OCI-LY7 (cell line): ENCODE data around the gene COL5A1. TPM values are rescaled to one million over a fixed set of nuclear protein-coding genes. Genes with fewer than 3 reads are reported as not detected.

Source experiments
- BruUV-seq: library from RNA; stranded (reverse); fragments of 400-500 nt; replicated peaks from 2 replicates; lab custom pipeline; 2021; lab: Mats Ljungman, UMichigan
- CTCF ChIA-PET: fragments of 300-600 bp; sonication (Branson Sonifier 250); formaldehyde crosslinking; loops from one replicate; lab custom pipeline; 2022; ENCODE audit warnings: antibody characterized with exemption; ENCODE audit not compliant: unreplicated experiment; lab: Charles Lee
- POLR2A ChIA-PET: fragments of 300-600 bp; sonication (Branson Sonifier 250); formaldehyde crosslinking; loops from one replicate; lab custom pipeline; 2022; ENCODE audit warnings: antibody characterized with exemption; lab: Charles Lee
- DNase-seq: peaks from one replicate; pipeline ENCODE4 v3.0.0-alpha.2; 2015; ENCODE audit warnings: low spot score
- H2AFZ ChIP-seq: fragments of 200-600 bp; sonication (generic), shearing (Covaris generic); 2 replicates; pipeline ENCODE4 v1.6.1; 2014; ENCODE audit warnings: mild to moderate bottlenecking, antibody characterized with exemption, low read length, moderate library complexity
- H3K27ac ChIP-seq: fragments of 200-600 bp; sonication (generic); 2 replicates; pipeline ENCODE4 v1.5.1; 2014; ENCODE audit warnings: mixed run types, low read depth, mild to moderate bottlenecking, moderate library complexity, low read length, inconsistent platforms; ENCODE audit not compliant: poor library complexity, severe bottlenecking
- H3K36me3 ChIP-seq: fragments of 200-600 bp; sonication (generic); 2 replicates; pipeline ENCODE4 v1.6.1; 2014; ENCODE audit warnings: mild to moderate bottlenecking, antibody characterized with exemption, low read length, moderate library complexity, mixed read lengths; ENCODE audit not compliant: insufficient read depth
- H3K4me1 ChIP-seq: fragments of 200-600 bp; sonication (generic); 2 replicates; pipeline ENCODE4 v1.5.1; 2014; ENCODE audit warnings: mild to moderate bottlenecking, low read length; ENCODE audit not compliant: insufficient read depth, poor library complexity, severe bottlenecking
- H3K4me2 ChIP-seq: fragments of 200-600 bp; sonication (generic); 2 replicates; pipeline ENCODE4 v1.6.1; 2014; ENCODE audit warnings: mild to moderate bottlenecking, low read length
- H3K4me3 ChIP-seq: fragments of 200-600 bp; sonication (generic); 2 replicates; pipeline ENCODE4 v1.5.1; 2014; ENCODE audit warnings: mild to moderate bottlenecking, low read depth, low read length; ENCODE audit not compliant: poor library complexity, severe bottlenecking
- H3K79me2 ChIP-seq: fragments of 200-600 bp; sonication (generic); 2 replicates; pipeline ENCODE4 v1.6.1; 2016; ENCODE audit warnings: low read depth, mild to moderate bottlenecking, low read length, moderate library complexity, mixed read lengths; ENCODE audit not compliant: insufficient read depth
- H3K9me2 ChIP-seq: fragments of 200-600 bp; sonication (generic); 2 replicates; pipeline ENCODE4 v1.6.1; 2016; ENCODE audit warnings: mild to moderate bottlenecking, low read length, mixed read lengths; ENCODE audit not compliant: insufficient read depth
- H3K9me3 ChIP-seq: fragments of 200-600 bp; sonication (generic); 2 replicates; pipeline ENCODE4 v1.6.1; 2014; ENCODE audit warnings: mild to moderate bottlenecking, mixed run types, low read length, mixed read lengths
- H4K20me1 ChIP-seq: fragments of 200-600 bp; sonication (generic); 2 replicates; pipeline ENCODE4 v1.6.1; 2014; ENCODE audit warnings: mild to moderate bottlenecking, antibody characterized with exemption, low read length, moderate library complexity, mixed read lengths; ENCODE audit not compliant: insufficient read depth
- EZH2phosphoT487 ChIP-seq: fragments of 200-600 bp; sonication (generic); IDR thresholded peaks from 2 replicates; pipeline ENCODE4 v1.6.1; 2018; ENCODE audit warnings: low read depth, borderline replicate concordance, mild to moderate bottlenecking, mixed run types, antibody characterized with exemption, low read length, moderate library complexity, mixed read lengths
- intact Hi-C: fragments of 100-400 bp; cut with micrococcal nuclease; formaldehyde crosslinking; loops from one replicate; pipeline ENCODE4 v1.10.0; 2022; ENCODE audit not compliant: unreplicated experiment
- total RNA-seq, 2 experiments: library from RNA; depleted of rRNA in 1 of 2; stranded (reverse); fragments of >200 nt in 1 of 2; shearing (Covaris generic) in 1 of 2; gene quantifications; 2 replicates each; pipeline ENCODE4 v1.2.3, GENCODE V29; 2014 to 2022
- TF ChIP-seq, protein P1 (sequence below): fragments of 200-600 bp; sonication (generic); conservative IDR thresholded peaks from 2 replicates; pipeline ENCODE4 v1.5.1; 2014; ENCODE audit warnings: mild to moderate bottlenecking, antibody characterized with exemption, low read length, moderate library complexity, mixed read lengths

COL5A1 gene
- total RNA-seq, 2 experiments from 2014 or later: 12.2 to 28.6 TPM

DNA sequence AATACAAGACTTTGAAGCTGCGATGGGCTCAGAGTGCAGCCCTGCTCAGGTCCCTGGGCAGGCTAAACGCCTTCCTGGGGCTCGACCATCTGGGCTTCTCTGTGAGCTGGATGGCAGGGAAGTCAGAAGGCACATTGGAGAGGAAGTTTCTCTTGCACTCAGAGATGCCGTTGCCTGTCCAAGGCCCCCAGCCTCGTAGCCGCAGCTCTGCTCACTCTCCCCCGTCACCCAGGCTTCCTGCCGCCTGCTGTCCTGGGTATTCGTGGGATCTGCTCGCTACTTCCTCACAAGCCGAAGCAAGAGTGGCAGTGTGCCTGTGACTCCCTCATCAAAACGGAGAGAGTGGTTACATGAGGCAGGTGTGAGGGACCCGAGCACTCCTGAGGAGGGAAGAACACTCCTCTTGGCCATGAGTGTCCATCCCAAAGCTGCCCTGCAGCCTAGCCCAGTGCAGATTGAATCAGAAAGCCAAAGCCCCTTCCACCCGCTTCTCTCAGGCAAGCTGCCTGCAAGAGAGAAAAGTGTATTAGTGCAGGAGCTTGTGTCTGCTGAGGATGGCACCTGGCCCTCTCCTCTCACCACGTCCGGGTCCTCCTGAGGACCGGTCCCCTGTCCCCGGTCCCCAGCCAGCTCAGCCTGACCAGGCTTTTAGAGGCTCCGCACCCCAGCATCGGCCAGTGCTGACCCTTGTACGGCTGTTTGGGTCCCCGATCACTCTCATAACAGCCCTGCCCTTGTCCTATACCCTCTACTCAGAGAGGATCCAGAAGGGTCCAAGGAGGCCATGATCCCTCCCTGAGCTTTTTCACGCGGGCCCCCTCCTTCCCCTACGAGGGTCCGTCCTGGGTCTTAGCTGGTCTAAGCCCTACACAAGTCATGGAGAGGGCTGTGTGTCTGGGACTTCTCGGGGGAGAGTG is 246.3 kb downstream of the COL5A1 start:
- CTCF ChIA-PET: interaction anchor here (0.5 kb wide), 1 partner anchor 9 kb away, joined by 3 read pairs; no protein-coding TSS in a partner anchor
- Histone ChIP-seq H3K27ac (no peak overlapping the region), H4K20me1 (no peaks in the 10 kb centered on the region), H3K9me3 (no peaks in the 10 kb centered on the region), H3K36me3 (no peaks in the 10 kb centered on the region), H3K4me3 (no peak overlapping the region), H3K79me2 (no peaks in the 10 kb centered on the region), H3K4me1 (peaks cover 27% of the 10 kb centered on the region), H3K4me2 (no peak overlapping the region; the same call in 1 of the 2 replicates), H2AFZ (no peak overlapping the region), H3K9me2 (no peaks in the 10 kb centered on the region)
- POLR2A ChIA-PET: interaction anchor here (0.6 to 1.2 kb wide), 2 partner anchors 13 to 19 kb away, joined by 3 read pairs; no protein-coding TSS in a partner anchor
- no peak for DNase-seq
- intact Hi-C loops: no loop called here
- no TSS peak for BruUV-seq
- TF ChIP-seq, protein P1, sequence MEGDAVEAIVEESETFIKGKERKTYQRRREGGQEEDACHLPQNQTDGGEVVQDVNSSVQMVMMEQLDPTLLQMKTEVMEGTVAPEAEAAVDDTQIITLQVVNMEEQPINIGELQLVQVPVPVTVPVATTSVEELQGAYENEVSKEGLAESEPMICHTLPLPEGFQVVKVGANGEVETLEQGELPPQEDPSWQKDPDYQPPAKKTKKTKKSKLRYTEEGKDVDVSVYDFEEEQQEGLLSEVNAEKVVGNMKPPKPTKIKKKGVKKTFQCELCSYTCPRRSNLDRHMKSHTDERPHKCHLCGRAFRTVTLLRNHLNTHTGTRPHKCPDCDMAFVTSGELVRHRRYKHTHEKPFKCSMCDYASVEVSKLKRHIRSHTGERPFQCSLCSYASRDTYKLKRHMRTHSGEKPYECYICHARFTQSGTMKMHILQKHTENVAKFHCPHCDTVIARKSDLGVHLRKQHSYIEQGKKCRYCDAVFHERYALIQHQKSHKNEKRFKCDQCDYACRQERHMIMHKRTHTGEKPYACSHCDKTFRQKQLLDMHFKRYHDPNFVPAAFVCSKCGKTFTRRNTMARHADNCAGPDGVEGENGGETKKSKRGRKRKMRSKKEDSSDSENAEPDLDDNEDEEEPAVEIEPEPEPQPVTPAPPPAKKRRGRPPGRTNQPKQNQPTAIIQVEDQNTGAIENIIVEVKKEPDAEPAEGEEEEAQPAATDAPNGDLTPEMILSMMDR: no peak
- TF ChIP-seq EZH2phosphoT487: no peak

DNA sequence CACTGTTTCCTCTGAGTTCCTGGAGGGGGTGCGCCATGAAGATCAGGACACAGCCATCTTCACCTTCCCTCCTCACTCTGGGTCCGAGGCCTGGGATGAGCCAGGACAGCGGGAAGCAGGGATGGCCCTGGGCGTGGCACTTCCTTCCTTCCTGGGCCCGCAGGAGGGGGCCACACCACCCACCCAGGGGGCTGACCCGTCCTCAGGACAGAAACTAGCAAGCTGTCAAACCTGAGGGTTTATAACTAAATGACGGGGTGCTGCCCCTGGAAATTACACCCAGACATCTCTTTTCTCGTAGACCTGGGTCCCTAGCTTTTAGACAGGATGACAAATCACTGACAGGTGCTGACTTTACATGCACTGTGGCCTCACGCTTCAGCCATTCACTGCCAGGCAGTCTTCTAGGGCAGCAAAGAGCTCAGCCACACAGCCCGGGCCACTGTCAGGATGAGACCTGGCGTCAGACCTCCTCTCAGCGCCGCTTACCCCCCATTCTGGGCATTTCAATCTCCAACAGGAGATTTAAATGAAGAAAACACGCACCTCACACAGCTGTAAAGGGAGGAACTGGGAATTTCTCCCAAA is 247.1 kb downstream of the COL5A1 start:
- no peak for TF ChIP-seq EZH2phosphoT487
- peak; percentile 64 for DNase-seq
- POLR2A ChIA-PET: interaction anchor here (0.6 to 1.1 kb wide), 4 partner anchors 9 to 42 kb away, joined by 3 to 5 read pairs (median 4); no protein-coding TSS in a partner anchor

DNA sequence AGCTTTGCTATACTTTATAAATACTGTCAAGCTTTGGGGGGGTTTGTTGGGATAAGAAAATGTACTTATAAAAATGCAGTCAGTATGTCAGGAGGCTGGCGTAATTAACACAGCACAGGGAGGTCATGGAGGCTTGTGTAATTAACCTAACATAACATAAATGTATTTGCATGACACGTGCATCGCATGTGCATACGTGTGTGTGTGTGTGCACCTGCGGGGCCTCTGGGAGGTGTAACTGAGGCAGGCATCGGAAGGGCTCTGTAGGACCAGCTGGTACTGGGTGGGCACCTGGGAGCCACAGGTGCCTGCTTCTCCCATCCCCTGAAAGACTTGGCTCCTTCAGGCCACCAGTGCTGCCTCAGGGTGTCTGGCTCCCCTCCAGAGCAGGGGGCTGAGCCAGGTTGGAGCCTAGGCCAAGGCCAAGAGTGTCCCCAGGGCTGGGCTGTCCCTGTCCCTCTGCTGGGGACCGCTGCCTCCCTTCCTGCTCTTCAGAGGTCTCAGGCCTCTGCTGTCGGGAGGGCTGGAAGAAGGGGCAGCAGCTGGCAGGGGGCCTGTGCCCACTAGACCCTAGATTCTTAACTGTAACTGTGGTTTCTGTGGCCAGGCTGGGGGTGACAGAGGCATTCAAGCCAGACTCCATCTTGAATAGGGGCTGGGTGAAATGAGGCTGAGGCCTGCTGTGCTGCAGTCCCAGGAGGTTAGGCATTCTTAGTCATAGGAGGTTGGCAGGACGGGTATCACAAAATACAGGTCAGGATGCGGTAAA is 248.0 kb downstream of the COL5A1 start:
- peak; percentile 28 for DNase-seq
- ChIA-PET CTCF (no interaction called here), POLR2A (interaction anchor here (0.6 to 1.1 kb wide), 3 partner anchors 8 to 41 kb away, joined by 4 to 5 read pairs (median 4); no protein-coding TSS in a partner anchor)
- Histone ChIP-seq H3K36me3 (no peaks in the 10 kb centered on the region), H3K79me2 (no peaks in the 10 kb centered on the region), H3K4me2 (peak overlapping the region; percentile 21; the same call in 1 of the 2 replicates), H3K4me3 (no peak overlapping the region), H2AFZ (peak overlapping the region; percentile 65), H3K4me1 (peaks cover 27% of the 10 kb centered on the region), H3K9me2 (no peaks in the 10 kb centered on the region), H4K20me1 (no peaks in the 10 kb centered on the region), H3K9me3 (no peaks in the 10 kb centered on the region), H3K27ac (no peak overlapping the region)
- BruUV-seq: no TSS peak
- intact Hi-C loops: no loop called here
- TF ChIP-seq, protein P1: no peak
- no peak for TF ChIP-seq EZH2phosphoT487

More for the DNA sequence above, 247.1 kb downstream of the COL5A1 start:
- Histone ChIP-seq H3K4me1 (peaks cover 27% of the 10 kb centered on the region), H3K4me3 (no peak overlapping the region), H3K9me2 (no peaks in the 10 kb centered on the region), H3K27ac (no peak overlapping the region), H3K9me3 (no peaks in the 10 kb centered on the region), H3K4me2 (peak overlapping the region; percentile 21; the same call in 1 of the 2 replicates), H4K20me1 (no peaks in the 10 kb centered on the region), H2AFZ (peak overlapping the region; percentile 38; the same call in 1 of the 2 replicates), H3K79me2 (no peaks in the 10 kb centered on the region), H3K36me3 (no peaks in the 10 kb centered on the region)
- CTCF ChIA-PET: no interaction called here
- intact Hi-C loops: no loop called here
- BruUV-seq: no TSS peak
